Common myeloid progenitor, CD34-positive (primary cell): Measurements from ENCODE around the gene GALNT6. TPM values are rescaled to one million over a fixed set of nuclear protein-coding genes. Genes with fewer than 3 reads are reported as not detected.

Experiments used
- CTCF ChIA-PET: fragments of 350-600 bp; sonication (Branson Sonifier 250); formaldehyde crosslinking; loops from one replicate; lab custom pipeline; 2021; ENCODE audit warnings: antibody characterized with exemption; lab: Charles Lee
- POLR2A ChIA-PET: fragments of 350-600 bp; sonication (Branson Sonifier 250); formaldehyde crosslinking; loops from one replicate; lab custom pipeline; 2021; ENCODE audit warnings: antibody characterized with exemption; lab: Charles Lee
- DNase-seq, 3 donors: peaks; one replicate each; pipeline versions ENCODE4 v3.0.0 to v3.0.0-alpha.2; 2013
- H3K27ac ChIP-seq, 2 experiments: 1 replicate in 1 of 2; 2 replicates in 1 of 2; pipeline ENCODE4 v1.7.0; 2013; ENCODE audit warnings: inconsistent platforms in 2 of 2, low read length in 2 of 2, mild to moderate bottlenecking in 2 of 2, low read depth in 1 of 2, moderate library complexity in 1 of 2; ENCODE audit not compliant: severe bottlenecking in 2 of 2, insufficient read depth in 1 of 2, poor library complexity in 1 of 2
- H3K27me3 ChIP-seq, 5 experiments: replicated peaks in 2 of 5; 1 replicate in 3 of 5; 2 replicates in 2 of 5; pipeline versions ENCODE4 v1.6.1 to v1.7.0; 2013; ENCODE audit warnings: low read length in 4 of 5, mild to moderate bottlenecking in 2 of 5, moderate library complexity in 2 of 5, inconsistent platforms in 1 of 5; ENCODE audit not compliant: insufficient read depth in 5 of 5, control insufficient read depth in 4 of 5
- H3K36me3 ChIP-seq, 4 experiments: 1 replicate in 2 of 4; 2 replicates in 2 of 4; pipeline versions ENCODE4 v1.6.1 to v1.7.0; 2013; ENCODE audit warnings: low read length in 3 of 4, control low read depth in 1 of 4, mild to moderate bottlenecking in 1 of 4; ENCODE audit not compliant: control insufficient read depth in 4 of 4, insufficient read depth in 4 of 4
- H3K4me1 ChIP-seq, 4 experiments: 1 replicate in 3 of 4; 2 replicates in 1 of 4; pipeline versions ENCODE4 v1.6.1 to v1.7.1; 2013; ENCODE audit warnings: low read length in 3 of 4, mild to moderate bottlenecking in 3 of 4, control low read depth in 1 of 4, inconsistent platforms in 1 of 4, moderate library complexity in 1 of 4; ENCODE audit not compliant: control insufficient read depth in 4 of 4, insufficient read depth in 4 of 4; ENCODE audit errors: control extremely low read depth in 1 of 4
- H3K4me3 ChIP-seq, 7 experiments: 1 replicate in 4 of 7; 2 replicates in 3 of 7; pipeline versions ENCODE4 v1.5.1 to v1.7.0; 2013; ENCODE audit warnings: mild to moderate bottlenecking in 7 of 7, low read length in 6 of 7, moderate library complexity in 6 of 7, inconsistent platforms in 2 of 7, low read depth in 2 of 7, control low read depth in 1 of 7; ENCODE audit not compliant: insufficient read depth in 4 of 7, control insufficient read depth in 1 of 7; ENCODE audit errors: extremely low read depth in 1 of 7
- H3K9me3 ChIP-seq, 5 experiments: 1 replicate in 4 of 5; 2 replicates in 1 of 5; pipeline versions ENCODE4 v1.6.1 to v1.7.1; 2013; ENCODE audit warnings: low read length in 4 of 5, mild to moderate bottlenecking in 2 of 5, inconsistent platforms in 1 of 5, low read depth in 1 of 5, moderate library complexity in 1 of 5; ENCODE audit not compliant: control insufficient read depth in 4 of 5, insufficient read depth in 2 of 5; ENCODE audit errors: control extremely low read depth in 1 of 5
- WGBS: methylation state at CpG from one replicate; pipeline ENCODE4 v1.1.5; 2013; ENCODE audit not compliant: insufficient coverage; 5-methylcytosine and 5-hydroxymethylcytosine counted together
- polyA plus RNA-seq: library from polyadenylated mRNA; unstranded; fragments of 120-200 nt; gene quantifications from one replicate; pipeline ENCODE4 v1.2.1, GENCODE V29; 2013

Gene GALNT6, protein sequence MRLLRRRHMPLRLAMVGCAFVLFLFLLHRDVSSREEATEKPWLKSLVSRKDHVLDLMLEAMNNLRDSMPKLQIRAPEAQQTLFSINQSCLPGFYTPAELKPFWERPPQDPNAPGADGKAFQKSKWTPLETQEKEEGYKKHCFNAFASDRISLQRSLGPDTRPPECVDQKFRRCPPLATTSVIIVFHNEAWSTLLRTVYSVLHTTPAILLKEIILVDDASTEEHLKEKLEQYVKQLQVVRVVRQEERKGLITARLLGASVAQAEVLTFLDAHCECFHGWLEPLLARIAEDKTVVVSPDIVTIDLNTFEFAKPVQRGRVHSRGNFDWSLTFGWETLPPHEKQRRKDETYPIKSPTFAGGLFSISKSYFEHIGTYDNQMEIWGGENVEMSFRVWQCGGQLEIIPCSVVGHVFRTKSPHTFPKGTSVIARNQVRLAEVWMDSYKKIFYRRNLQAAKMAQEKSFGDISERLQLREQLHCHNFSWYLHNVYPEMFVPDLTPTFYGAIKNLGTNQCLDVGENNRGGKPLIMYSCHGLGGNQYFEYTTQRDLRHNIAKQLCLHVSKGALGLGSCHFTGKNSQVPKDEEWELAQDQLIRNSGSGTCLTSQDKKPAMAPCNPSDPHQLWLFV
- 21.2 TPM for polyA plus RNA-seq

DNA sequence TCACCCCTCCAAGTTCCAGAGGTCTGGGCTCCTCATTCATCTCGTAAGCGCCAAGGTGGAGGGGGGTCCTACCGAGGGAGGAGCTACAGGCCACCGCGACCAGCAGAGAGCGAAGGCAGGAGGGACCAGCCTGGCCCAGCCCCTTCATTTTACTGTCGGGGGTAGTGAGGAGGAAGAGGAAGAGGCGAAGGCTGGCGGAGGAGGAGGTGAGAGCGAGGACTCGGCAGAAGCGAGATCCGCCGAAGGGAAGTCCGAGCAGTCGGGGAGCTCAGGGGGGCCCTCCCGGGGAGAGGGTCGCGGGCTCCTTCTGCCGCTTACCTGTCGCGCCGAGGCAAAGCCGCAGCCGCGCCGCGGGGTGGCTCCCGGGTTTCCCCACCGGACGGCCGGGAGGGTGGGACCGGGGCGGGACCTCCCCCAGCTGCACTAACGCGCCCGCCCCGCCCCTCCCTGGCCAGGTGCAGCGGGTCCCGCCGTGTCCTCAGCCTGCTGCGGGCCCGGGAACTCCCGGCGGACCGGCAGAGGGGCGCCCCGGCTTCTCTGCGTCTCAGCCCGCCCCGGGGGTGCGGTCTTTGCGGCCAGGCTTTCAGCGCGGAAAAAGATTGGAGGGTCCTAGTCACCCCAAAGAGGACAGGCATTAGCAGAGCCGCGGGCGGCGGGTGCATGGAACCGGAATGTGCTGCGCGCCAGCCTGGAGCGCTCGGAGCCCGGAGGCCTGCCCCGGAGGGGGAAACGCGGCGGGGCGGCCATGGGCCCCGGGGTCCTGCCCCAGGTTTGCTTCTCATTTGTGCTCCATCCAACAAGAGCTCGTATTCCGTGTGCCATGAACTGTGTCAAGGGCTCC, at the start of gene GALNT6:
Gene GALNT6 (minus strand): TSS at position 124 of the 841 bp plus-strand sequence. CDS start 11,625 bp downstream, outside the sequence.
- Histone ChIP-seq H3K27ac (peak within 1 kb of the TSS; percentile 54 to 73), H3K36me3 (no peaks in the 10 kb centered on the region), H3K4me3 (peak within 1 kb of the TSS; percentile 48 to 89 (median 77)), H3K27me3 (no peaks in the 10 kb centered on the region), H3K9me3 (no peaks in the 10 kb centered on the region), H3K4me1 (peaks cover 21 to 86% (median 76%) of the 10 kb centered on the region in 4 experiments)
- DNase-seq, result peak; percentile 46 to 70 (median 56)
- WGBS, result 0% methylated on average over 62 of the region's 73 CpGs
- ChIA-PET POLR2A (interaction anchor here (0.5 to 6.5 kb wide), 2 partner anchors 23 to 231 kb away, joined by 6 to 49 read pairs; no protein-coding TSS in a partner anchor), CTCF (interaction anchor here (0.8 to 5.9 kb wide), 8 partner anchors 10 to 140 kb away, joined by 3 to 41 read pairs (median 4); no protein-coding TSS in a partner anchor)

DNA sequence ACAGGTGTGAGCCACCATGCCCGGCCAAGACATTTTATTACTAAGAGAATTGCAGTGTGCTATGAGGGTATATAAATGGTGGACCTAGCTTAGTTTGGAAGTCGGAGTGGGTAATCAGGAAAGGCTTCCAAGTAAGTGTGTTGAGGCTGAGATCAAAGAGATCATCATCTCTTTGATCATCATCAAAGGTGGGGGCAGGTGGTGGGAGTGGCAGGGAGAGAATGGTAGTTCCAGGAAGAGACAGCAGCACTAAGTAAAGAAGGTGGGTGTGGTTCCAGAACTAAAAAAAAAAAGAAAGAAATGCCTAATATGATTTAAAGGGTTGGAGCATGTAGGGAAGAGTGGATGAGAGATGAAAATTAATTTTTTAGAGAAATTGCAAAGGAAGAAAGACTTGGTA, 48.1 kb upstream of the GALNT6 start:
- Histone ChIP-seq H3K27ac (no peak overlapping the region), H3K4me1 (peaks cover 0 to 15% (median 7%) of the 10 kb centered on the region in 4 experiments), H3K36me3 (no peaks in the 10 kb centered on the region), H3K27me3 (peaks cover 0 to 1% (median 0%) of the 10 kb centered on the region in 5 experiments), H3K9me3 (no peaks in the 10 kb centered on the region), H3K4me3 (no peak overlapping the region)
- ChIA-PET CTCF (interaction anchor here (1.4 to 2.0 kb wide), 2 partner anchors 14 to 18 kb away, joined by 4 to 7 read pairs; partner anchors contain the start of gene SLC4A8), POLR2A (no interaction called here)
- WGBS, result 84% methylated on average over 2 of the region's 2 CpGs
- no peak for DNase-seq

DNA sequence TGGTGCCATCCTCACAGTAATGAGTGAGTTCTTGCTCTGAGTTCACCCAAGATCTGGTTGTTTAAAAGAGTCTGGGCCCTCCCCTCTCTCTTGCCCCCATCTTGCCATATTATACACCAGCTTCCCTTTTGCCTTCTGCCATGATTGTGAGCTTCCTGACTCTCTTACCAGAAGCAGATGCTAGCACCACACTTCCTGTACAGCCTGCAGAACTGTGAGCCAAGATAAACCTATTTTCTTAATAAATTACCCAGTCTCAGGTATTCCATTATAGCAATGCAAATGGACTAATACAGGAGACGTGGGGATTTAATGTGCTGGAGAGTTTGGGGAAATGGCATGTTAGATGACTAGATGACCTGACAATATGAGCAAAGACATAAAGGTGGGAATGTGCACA, 46.2 kb upstream of the GALNT6 start:
- Histone ChIP-seq H3K4me3 (no peak overlapping the region), H3K27ac (no peak overlapping the region), H3K4me1 (peaks cover 0 to 21% (median 8%) of the 10 kb centered on the region in 4 experiments), H3K36me3 (no peaks in the 10 kb centered on the region), H3K27me3 (peaks cover 0 to 1% (median 0%) of the 10 kb centered on the region in 5 experiments), H3K9me3 (no peaks in the 10 kb centered on the region)
- ChIA-PET CTCF (interaction anchor here (0.9 to 1.7 kb wide), 5 partner anchors 9 to 95 kb away, joined by 3 to 6 read pairs (median 4); no protein-coding TSS in a partner anchor), POLR2A (interaction anchor here (1.6 kb wide), 1 partner anchor 67 kb away, joined by 3 read pairs; no protein-coding TSS in a partner anchor)
- WGBS, result no CpG with 5 or more reads among the region's 1 CpG
- DNase-seq, result peak; percentile 17 to 94 (median 87)

DNA sequence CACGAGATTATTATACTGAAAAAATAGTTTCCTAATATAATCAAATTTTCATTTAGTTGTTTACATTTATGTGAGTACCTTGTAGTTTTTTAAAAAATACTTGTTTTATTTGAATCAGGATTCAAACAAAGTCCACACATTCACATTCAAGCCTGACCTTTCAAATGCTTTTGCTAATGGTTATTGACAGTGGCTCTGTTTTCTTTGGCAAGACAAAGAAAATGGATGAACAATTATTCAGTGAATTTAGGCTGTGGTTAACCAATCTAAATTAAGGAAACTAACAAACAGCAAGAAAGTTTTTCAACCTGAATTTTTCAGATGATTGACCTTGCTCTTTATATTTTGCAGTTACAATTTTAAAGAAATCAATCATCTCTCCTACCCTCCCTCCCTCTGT, 43.1 kb upstream of the GALNT6 start:
- DNase-seq, result no peak
- Histone ChIP-seq H3K4me3 (no peak overlapping the region), H3K27me3 (no peaks in the 10 kb centered on the region), H3K36me3 (no peaks in the 10 kb centered on the region), H3K27ac (no peak overlapping the region), H3K9me3 (no peaks in the 10 kb centered on the region), H3K4me1 (peaks cover 0 to 14% (median 10%) of the 10 kb centered on the region in 4 experiments)
- POLR2A ChIA-PET, result no interaction called here
- CTCF ChIA-PET, result interaction anchor here (2.1 kb wide), 1 partner anchor 12 kb away, joined by 8 read pairs; no protein-coding TSS in a partner anchor
- no CpG with 5 or more reads among the region's 1 CpG for WGBS

DNA sequence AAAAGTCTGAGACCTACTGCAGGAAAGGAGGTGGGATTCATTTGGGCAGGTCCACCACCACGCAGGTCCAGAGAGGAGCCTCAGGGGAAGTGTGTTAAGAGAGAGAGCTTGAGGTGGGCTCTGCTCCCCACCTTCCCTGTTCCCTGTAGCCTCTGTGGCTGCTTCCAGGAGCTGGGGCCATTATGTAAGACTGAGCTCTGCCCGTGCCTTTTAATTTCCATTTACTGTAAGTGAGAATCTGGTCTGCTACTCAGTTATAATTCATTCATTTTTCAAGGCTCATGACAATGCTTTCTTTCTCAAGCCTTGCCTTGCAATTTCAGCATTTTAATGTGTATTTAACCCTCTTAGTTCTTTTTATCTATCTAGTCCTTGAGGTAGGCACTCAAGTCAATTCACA, 41.7 kb upstream of the GALNT6 start:
- Histone ChIP-seq H3K27ac (no peak overlapping the region), H3K36me3 (no peaks in the 10 kb centered on the region), H3K4me3 (no peak overlapping the region), H3K4me1 (peaks cover 0 to 14% (median 10%) of the 10 kb centered on the region in 4 experiments), H3K27me3 (no peaks in the 10 kb centered on the region), H3K9me3 (no peaks in the 10 kb centered on the region)
- ChIA-PET POLR2A (interaction anchor here (0.6 kb wide), 1 partner anchor 940 kb away, joined by 3 read pairs; no protein-coding TSS in a partner anchor), CTCF (interaction anchor here (1.3 to 2.1 kb wide), 3 partner anchors 11 to 381 kb away, joined by 3 to 8 read pairs (median 3); a partner anchor contains a TSS)
- WGBS, result 45% methylated on average over 1 of the region's 2 CpGs
- DNase-seq, result no peak

DNA sequence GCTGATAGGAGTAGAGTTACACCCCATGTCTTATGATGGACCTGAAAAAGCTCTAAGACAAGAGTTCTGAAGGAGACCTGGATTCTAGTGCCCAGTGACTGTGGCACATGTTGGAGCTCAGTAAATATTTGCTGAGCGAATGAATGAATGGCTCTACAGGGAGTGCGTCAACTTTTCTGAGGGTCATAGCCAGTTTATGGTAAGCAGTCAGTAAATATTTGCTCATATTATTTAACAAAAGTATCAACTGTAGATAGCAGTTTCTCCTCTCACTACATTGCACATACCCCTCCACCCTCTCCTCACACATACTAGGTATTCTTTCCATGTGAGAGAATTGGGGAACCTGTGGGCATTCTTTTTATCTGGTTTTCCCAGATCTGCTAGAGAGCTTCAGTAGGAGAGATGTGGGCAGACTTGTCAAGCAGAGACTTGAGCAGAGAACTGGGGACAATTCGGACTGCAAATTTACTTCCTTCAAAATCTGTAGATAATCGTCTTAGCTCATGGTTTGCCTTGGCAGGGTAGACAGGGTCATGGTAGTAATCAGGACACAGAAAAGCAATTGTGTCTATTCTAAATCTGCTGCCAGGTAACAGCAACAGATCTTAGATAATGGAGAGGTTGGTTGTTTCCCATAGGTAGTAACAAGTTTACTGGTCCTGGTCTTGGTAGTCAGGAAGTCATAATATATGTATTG, 39.1 kb upstream of the GALNT6 start:
- ChIA-PET CTCF (interaction anchor here (1.4 to 11.1 kb wide), 4 partner anchors 8 to 102 kb away, joined by 3 to 118 read pairs (median 7); no protein-coding TSS in a partner anchor), POLR2A (no interaction called here)
- Histone ChIP-seq H3K36me3 (no peaks in the 10 kb centered on the region), H3K4me1 (peaks cover 0 to 14% (median 3%) of the 10 kb centered on the region in 4 experiments), H3K9me3 (no peaks in the 10 kb centered on the region), H3K27ac (no peak overlapping the region), H3K4me3 (no peak overlapping the region), H3K27me3 (no peaks in the 10 kb centered on the region)
- no CpG with 5 or more reads among the region's 4 CpGs for WGBS
- DNase-seq, result no peak
